IMR-90 (cell line): Measurements from ENCODE around the gene CCDC7. TPM values are rescaled to one million over a fixed set of nuclear protein-coding genes. Genes with fewer than 3 reads are reported as not detected.

Experiments
- ATAC-seq: fragments of 200-7000 bp; cut with Tn5 transposase; 2 replicates; pipeline ENCODE4 v1.9.1; 2020; ENCODE audit warnings: low read depth, mild to moderate bottlenecking, moderate library complexity
- BruUV-seq: library from RNA; stranded (reverse); fragments of 400-500 nt; replicated peaks from 2 replicates; lab custom pipeline; 2021; lab: Mats Ljungman, UMichigan
- CTCF ChIA-PET: fragments of 300-600 bp; formaldehyde crosslinking; extraction: SDS; loops from one replicate; lab custom pipeline; 2021; ENCODE audit warnings: antibody characterized with exemption; lab: Yijun Ruan, JAX
- POLR2A ChIA-PET: fragments of 300-600 bp; sonication (Branson Sonifier 250); formaldehyde crosslinking; loops from one replicate; lab custom pipeline; 2022; ENCODE audit warnings: antibody characterized with exemption; ENCODE audit not compliant: unreplicated experiment; lab: Charles Lee
- DNase-seq: peaks from one replicate; pipeline ENCODE4 v3.0.0; 2013
- H2AFZ ChIP-seq: replicated peaks from 2 replicates; pipeline ENCODE3; 2013; ENCODE audit warnings: low read length, mild to moderate bottlenecking; ENCODE audit not compliant: poor library complexity
- H2AK5ac ChIP-seq: 2 replicates; pipeline ENCODE4 v1.6.1; 2013; ENCODE audit warnings: low read depth, low read length, inconsistent platforms
- H2AK9ac ChIP-seq: replicated peaks from 2 replicates; pipeline ENCODE3; 2013; ENCODE audit warnings: mild to moderate bottlenecking, low read depth, low read length, moderate library complexity; ENCODE audit not compliant: poor library complexity
- H2BK120ac ChIP-seq: 2 replicates; pipeline ENCODE4 v1.6.1; 2013; ENCODE audit warnings: low read depth, low read length, inconsistent platforms
- H2BK15ac ChIP-seq: 3 replicates; pipeline ENCODE4 v1.6.1; 2013; ENCODE audit warnings: low read depth, low read length, inconsistent platforms
- H2BK20ac ChIP-seq: 2 replicates; pipeline ENCODE4 v1.6.1; 2013; ENCODE audit warnings: low read depth, mild to moderate bottlenecking, inconsistent platforms, low read length, moderate library complexity
- H2BK5ac ChIP-seq: 2 replicates; pipeline ENCODE4 v1.6.1; 2013; ENCODE audit warnings: mild to moderate bottlenecking, low read depth, low read length, inconsistent platforms; ENCODE audit not compliant: poor library complexity, severe bottlenecking
- H3K14ac ChIP-seq: replicated peaks from 2 replicates; pipeline ENCODE4 v1.6.1; 2013; ENCODE audit warnings: low read depth, low read length, inconsistent platforms
- H3K18ac ChIP-seq: 2 replicates; pipeline ENCODE4 v1.6.1; 2013; ENCODE audit warnings: low read depth, low read length, control low read depth
- H3K23ac ChIP-seq: 2 replicates; pipeline ENCODE4 v1.6.1; 2013; ENCODE audit warnings: low read depth, low read length, inconsistent platforms
- H3K27ac ChIP-seq: 2 replicates; pipeline ENCODE4 v1.5.1; 2013; ENCODE audit warnings: mild to moderate bottlenecking, control low read depth, low read length; ENCODE audit not compliant: insufficient read depth
- H3K27me3 ChIP-seq: 2 replicates; pipeline ENCODE4 v1.6.1; 2013; ENCODE audit warnings: low read length; ENCODE audit not compliant: control insufficient read depth, insufficient read depth
- H3K36me3 ChIP-seq: 2 replicates; pipeline ENCODE4 v1.6.1; 2013; ENCODE audit warnings: low read length, mixed read lengths; ENCODE audit not compliant: control insufficient read depth, insufficient read depth
- H3K4ac ChIP-seq: 2 replicates; pipeline ENCODE4 v1.6.1; 2013; ENCODE audit warnings: low read depth, low read length, inconsistent platforms
- H3K4me1 ChIP-seq: 2 replicates; pipeline ENCODE4 v1.6.1; 2013; ENCODE audit warnings: low read length, mixed read lengths; ENCODE audit not compliant: control insufficient read depth, insufficient read depth
- H3K4me2 ChIP-seq: 2 replicates; pipeline ENCODE4 v1.6.1; 2013; ENCODE audit warnings: low read depth, mild to moderate bottlenecking, control low read depth, low read length, moderate library complexity
- H3K4me3 ChIP-seq: 2 replicates; pipeline ENCODE4 v1.5.1; 2013; ENCODE audit warnings: low read depth, mild to moderate bottlenecking, control low read depth, low read length, moderate library complexity; ENCODE audit not compliant: insufficient read depth
- H3K56ac ChIP-seq: 2 replicates; pipeline ENCODE4 v1.6.1; 2013; ENCODE audit warnings: low read length, inconsistent platforms; ENCODE audit not compliant: insufficient read depth; ENCODE audit errors: extremely low read depth
- H3K79me1 ChIP-seq, 2 experiments: 2 replicates each; pipeline ENCODE4 v1.6.1; 2013; ENCODE audit warnings: low read length in 2 of 2, inconsistent platforms in 1 of 2, low read depth in 1 of 2
- H3K9ac ChIP-seq: 2 replicates; pipeline ENCODE4 v1.6.1; 2013; ENCODE audit warnings: low read depth, low read length, control low read depth
- H3K9me1 ChIP-seq: 2 replicates; pipeline ENCODE4 v1.6.1; 2013; ENCODE audit warnings: low read length, inconsistent platforms; ENCODE audit not compliant: insufficient read depth
- H3K9me3 ChIP-seq: 2 replicates; pipeline ENCODE4 v1.6.1; 2013; ENCODE audit warnings: low read length; ENCODE audit not compliant: control insufficient read depth, insufficient read depth
- H4K20me1 ChIP-seq: 2 replicates; pipeline ENCODE4 v1.6.1; 2013; ENCODE audit warnings: low read length, inconsistent platforms; ENCODE audit not compliant: insufficient read depth
- H4K5ac ChIP-seq: 2 replicates; pipeline ENCODE4 v1.6.1; 2013; ENCODE audit warnings: mild to moderate bottlenecking, low read depth, low read length, control low read depth
- H4K8ac ChIP-seq, 2 experiments: 2 replicates each; pipeline ENCODE4 v1.6.1; 2013; ENCODE audit warnings: low read depth in 2 of 2, low read length in 2 of 2, control low read depth in 1 of 2, inconsistent platforms in 1 of 2
- H4K91ac ChIP-seq: 2 replicates; pipeline ENCODE4 v1.6.1; 2013; ENCODE audit warnings: low read depth, low read length, inconsistent platforms; ENCODE audit not compliant: insufficient read depth
- BHLHE40 ChIP-seq: fragments of 150-350 bp; IDR thresholded peaks from 2 replicates; pipeline ENCODE4 v1.6.1; 2016; ENCODE audit warnings: mild to moderate bottlenecking, low read depth, low read length
- CEBPB ChIP-seq: IDR thresholded peaks from 2 replicates; pipeline ENCODE4 v1.6.1; 2012; ENCODE audit warnings: low read depth, low read length, improper control_type of control experiment
- CHD1 ChIP-seq: IDR thresholded peaks from 2 replicates; pipeline ENCODE4 v1.6.1; 2012; ENCODE audit warnings: low read depth, low read length, improper control_type of control experiment
- CTCF ChIP-seq: conservative IDR thresholded peaks from 2 replicates; pipeline ENCODE4 v1.5.1; 2012; ENCODE audit warnings: mild to moderate bottlenecking, low read depth, low read length, improper control_type of control experiment
- ELK1 ChIP-seq: fragments of 150-350 bp; IDR thresholded peaks from 2 replicates; pipeline ENCODE4 v1.6.1; 2016; ENCODE audit warnings: low read depth, mild to moderate bottlenecking, low read length, moderate library complexity, borderline replicate concordance
- FOS ChIP-seq: fragments of 150-350 bp; IDR thresholded peaks from 2 replicates; pipeline ENCODE4 v1.6.1; 2016; ENCODE audit warnings: low read depth, low read length
- MAFK ChIP-seq: IDR thresholded peaks from 2 replicates; pipeline ENCODE4 v1.6.1; 2012; ENCODE audit warnings: low read depth, low read length, improper control_type of control experiment
- MAZ ChIP-seq: IDR thresholded peaks from 2 replicates; pipeline ENCODE4 v1.6.1; 2012; ENCODE audit warnings: low read depth, mild to moderate bottlenecking, low read length, improper control_type of control experiment, moderate library complexity, borderline replicate concordance
- MXI1 ChIP-seq: IDR thresholded peaks from 2 replicates; pipeline ENCODE4 v1.6.1; 2012; ENCODE audit warnings: low read depth, mild to moderate bottlenecking, low read length, moderate library complexity, borderline replicate concordance
- NFE2L2 ChIP-seq: fragments of 150-350 bp; IDR thresholded peaks from 2 replicates; pipeline ENCODE4 v1.6.1; 2016; ENCODE audit warnings: low read depth, mild to moderate bottlenecking, low read length
- POLR2A ChIP-seq: IDR thresholded peaks from 2 replicates; pipeline ENCODE4 v1.6.1; 2012; ENCODE audit warnings: mild to moderate bottlenecking, low read depth, low read length
- RAD21 ChIP-seq: IDR thresholded peaks from 2 replicates; pipeline ENCODE4 v1.6.1; 2012; ENCODE audit warnings: low read length, improper control_type of control experiment
- RCOR1 ChIP-seq: IDR thresholded peaks from 2 replicates; pipeline ENCODE4 v1.6.1; 2012; ENCODE audit warnings: mild to moderate bottlenecking, low read length, improper control_type of control experiment; ENCODE audit not compliant: insufficient replicate concordance
- RFX5 ChIP-seq: IDR thresholded peaks from 2 replicates; pipeline ENCODE4 v1.8.0; 2012; ENCODE audit warnings: low read depth, mild to moderate bottlenecking, low read length, moderate library complexity
- SMC3 ChIP-seq: fragments of 150-350 bp; IDR thresholded peaks from 2 replicates; pipeline ENCODE4 v1.6.1; 2016; ENCODE audit warnings: low read depth, mild to moderate bottlenecking, antibody characterized with exemption, low read length, moderate library complexity
- USF2 ChIP-seq: fragments of 150-350 bp; IDR thresholded peaks from 2 replicates; pipeline ENCODE4 v1.6.1; 2017; ENCODE audit warnings: mild to moderate bottlenecking, antibody characterized with exemption, low read length, low read depth
- WGBS, 2 experiments: methylation state at CpG; one replicate each; pipeline versions ENCODE4 v1.1.5 to v1.1.7; 2013; ENCODE audit warnings: missing lambda C conversion rate in 2 of 2; ENCODE audit not compliant: insufficient read length in 1 of 2; ENCODE audit errors: extremely low coverage in 2 of 2; 5-methylcytosine and 5-hydroxymethylcytosine counted together
- dilution Hi-C: fragments of 300-500 bp; cut with HindIII; formaldehyde crosslinking; loops from one replicate; pipeline ENCODE4 v1.14.3; 2018; ENCODE audit warnings: low sequenced_read_pairs; ENCODE audit not compliant: unreplicated experiment
- in situ Hi-C: fragments of 300-500 bp; cut with MboI; formaldehyde crosslinking; loops from 3 replicates; pipeline ENCODE4 v1.14.3; 2019; ENCODE audit warnings: low sequenced_read_pairs, inconsistent platforms, mixed read lengths
- intact Hi-C: fragments of 100-400 bp; cut with micrococcal nuclease; formaldehyde crosslinking; loops from 2 replicates; pipeline ENCODE4 v1.10.0; 2022
- polyA plus RNA-seq, 3 experiments: library from polyadenylated mRNA; depleted of rRNA; stranded (reverse); fragments of >200 nt; gene quantifications; 2 replicates each; pipeline ENCODE4 v1.2.3, GENCODE V29; 2012; ENCODE audit warnings: low replicate concordance in 1 of 3
- total RNA-seq: library from RNA; depleted of rRNA; stranded (reverse); fragments of >200 nt; gene quantifications from 2 replicates; pipeline ENCODE4 v1.2.3, GENCODE V29; 2012

Gene CCDC7
- total and polyA plus RNA-seq, 2 of the 4 experiments (the other 2 are of a cell fraction), result 0.74 to 4.3 TPM

GRCh38 chr10:32901815-32902214 lies 455.9 kb downstream of the CCDC7 start:
- H3K27ac ChIP-seq, result no peak overlapping the region
- H3K4me1 ChIP-seq, result no peaks in the 10 kb centered on the region
- no peak overlapping the region for H3K4me2 ChIP-seq
- H3K4me3 ChIP-seq, result no peak overlapping the region
- H3K79me1 ChIP-seq, result peaks cover 36 to 44% of the 10 kb centered on the region in 2 experiments
- TF ChIP-seq MAZ (no peak), MAFK (no peak), BHLHE40 (no peak), RFX5 (no peak), CTCF (no peak), NFE2L2 (no peak), MXI1 (no peak), RCOR1 (no peak), CHD1 (no peak), CEBPB (no peak), FOS (no peak), POLR2A (no peak), USF2 (no peak), RAD21 (no peak), ELK1 (no peak), SMC3 (no peak)
- H2BK20ac ChIP-seq, result no peak overlapping the region
- intact Hi-C loops, result no loop called here
- H3K27me3 ChIP-seq, result no peaks in the 10 kb centered on the region
- H4K5ac ChIP-seq, result no peak overlapping the region
- peaks cover 5% of the 10 kb centered on the region; the same call in 1 of the 2 replicates for H3K9me1 ChIP-seq
- H2BK15ac ChIP-seq, result no peak overlapping the region
- no peak for DNase-seq
- dilution Hi-C loops, result no loop called here
- ChIA-PET POLR2A (no interaction called here), CTCF (no interaction called here)
- no peaks in the 10 kb centered on the region for H3K9me3 ChIP-seq
- H2BK5ac ChIP-seq, result no peak overlapping the region
- no peak overlapping the region for H4K91ac ChIP-seq
- H2AK5ac ChIP-seq, result no peak overlapping the region
- no peak overlapping the region for H3K23ac ChIP-seq
- in situ Hi-C loops, result no loop called here
- H3K56ac ChIP-seq, result no peak overlapping the region
- no peak overlapping the region for H4K8ac ChIP-seq
- H3K4ac ChIP-seq, result no peak overlapping the region
- H4K20me1 ChIP-seq, result peaks cover 15% of the 10 kb centered on the region; the same call in 1 of the 2 replicates
- H3K14ac ChIP-seq, result no peak overlapping the region
- BruUV-seq, result no TSS peak
- no peak overlapping the region for H3K18ac ChIP-seq
- no peak overlapping the region for H2AK9ac ChIP-seq
- no peak overlapping the region for H2AFZ ChIP-seq
- peaks cover 34% of the 10 kb centered on the region for H3K36me3 ChIP-seq
- no peak for ATAC-seq
- 93% methylated on average over 5 of the region's 9 CpGs; no CpG with 5 or more reads in 1 of the 2 experiments for WGBS, 2 experiments
- no peak overlapping the region for H2BK120ac ChIP-seq
- no peak overlapping the region for H3K9ac ChIP-seq
